A172 (cell line): ENCODE measurements around the gene KCNQ4. TPM values are rescaled to one million over a fixed set of nuclear protein-coding genes. Genes with fewer than 3 reads are reported as not detected.
A peak's percentile ranks its signal among the peaks of the same experiment; 100 is the strongest.

Experiments
- DNase-seq: peaks from one replicate; pipeline ENCODE4 v3.0.0-alpha.2; 2015; ENCODE audit warnings: low spot score
- total RNA-seq: library from RNA; depleted of rRNA; stranded (reverse); fragments of >200 nt; shearing (Covaris generic); gene quantifications from 2 replicates; pipeline ENCODE4 v1.2.3, GENCODE V29; 2014

KCNQ4 gene
- total RNA-seq, 1 experiment from 2014 or later: not detected

DNA sequence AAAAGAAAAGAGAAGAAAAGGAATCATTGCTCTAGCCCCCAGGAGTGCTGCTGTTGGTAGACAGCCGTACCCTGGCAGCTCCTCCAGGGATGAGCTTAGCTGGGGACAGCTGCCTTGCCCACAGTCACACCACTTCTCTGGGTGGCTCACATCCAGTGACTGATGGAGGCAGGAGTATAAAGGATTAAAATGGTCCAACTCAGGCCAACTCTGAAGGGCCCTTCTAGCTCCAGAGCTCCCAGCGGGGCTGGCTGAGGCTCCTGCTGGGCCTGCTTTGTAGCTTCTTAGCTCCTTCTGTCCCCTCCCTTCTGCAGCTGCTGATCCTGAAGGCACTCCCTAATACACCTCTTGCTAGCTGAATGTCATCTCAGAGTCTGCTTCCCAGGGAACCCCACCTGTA lies 74.2 kb downstream of the KCNQ4 start:
- no peak for DNase-seq

DNA sequence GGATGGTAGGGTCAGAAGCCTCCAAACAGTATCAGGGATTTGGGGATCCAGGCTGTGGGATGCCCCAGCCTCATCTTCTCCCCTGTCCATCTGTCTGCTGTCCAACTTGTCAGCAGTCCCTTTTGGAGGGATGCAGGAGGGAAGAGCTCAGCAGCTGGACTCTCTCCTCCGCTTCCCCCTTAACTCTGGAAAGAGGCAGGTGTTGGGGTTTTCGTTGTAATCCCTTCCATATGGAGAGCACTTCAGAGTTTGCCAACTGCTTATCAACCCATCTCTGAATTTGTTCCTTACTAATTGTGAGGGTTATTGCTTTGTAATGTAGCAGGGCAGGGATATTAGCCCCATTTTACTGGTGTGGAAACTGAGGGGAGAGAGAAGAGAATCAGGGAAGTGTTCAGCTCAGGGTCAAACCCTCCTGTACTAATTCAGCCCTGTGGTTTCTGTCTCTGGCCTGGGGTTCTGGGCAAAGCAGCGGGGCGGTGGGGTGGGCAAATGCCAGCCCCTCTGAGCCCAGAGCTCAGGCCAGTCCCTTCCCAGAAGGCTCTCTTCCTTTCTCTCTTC lies 75.3 kb downstream of the KCNQ4 start:
- DNase-seq: no peak

DNA sequence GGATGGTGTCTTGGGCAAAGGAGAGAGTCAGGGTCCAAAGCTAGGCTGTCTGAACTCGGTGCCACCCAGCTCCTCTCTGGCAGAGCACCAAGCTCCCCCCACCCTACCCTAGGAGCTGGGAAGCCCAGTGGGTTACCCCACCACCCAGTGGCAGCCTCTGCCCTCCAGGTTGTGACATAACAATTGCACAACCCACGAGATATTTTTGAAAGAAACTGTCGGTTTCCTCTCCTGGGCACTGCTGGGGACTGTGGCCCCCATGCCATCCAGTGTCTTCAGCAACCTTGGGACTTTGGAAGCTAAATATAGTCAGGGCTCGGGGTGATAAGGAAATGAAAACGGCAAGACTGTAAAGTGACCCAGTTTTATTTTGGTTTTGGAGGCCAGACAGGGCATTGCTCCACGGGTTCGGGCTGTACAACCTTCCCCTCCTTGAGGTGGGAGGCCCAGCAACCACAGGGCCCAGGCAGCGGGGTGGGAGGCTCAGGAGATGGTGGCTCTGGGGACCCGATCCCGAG lies 77.2 kb downstream of the KCNQ4 start:
- no peak for DNase-seq

DNA sequence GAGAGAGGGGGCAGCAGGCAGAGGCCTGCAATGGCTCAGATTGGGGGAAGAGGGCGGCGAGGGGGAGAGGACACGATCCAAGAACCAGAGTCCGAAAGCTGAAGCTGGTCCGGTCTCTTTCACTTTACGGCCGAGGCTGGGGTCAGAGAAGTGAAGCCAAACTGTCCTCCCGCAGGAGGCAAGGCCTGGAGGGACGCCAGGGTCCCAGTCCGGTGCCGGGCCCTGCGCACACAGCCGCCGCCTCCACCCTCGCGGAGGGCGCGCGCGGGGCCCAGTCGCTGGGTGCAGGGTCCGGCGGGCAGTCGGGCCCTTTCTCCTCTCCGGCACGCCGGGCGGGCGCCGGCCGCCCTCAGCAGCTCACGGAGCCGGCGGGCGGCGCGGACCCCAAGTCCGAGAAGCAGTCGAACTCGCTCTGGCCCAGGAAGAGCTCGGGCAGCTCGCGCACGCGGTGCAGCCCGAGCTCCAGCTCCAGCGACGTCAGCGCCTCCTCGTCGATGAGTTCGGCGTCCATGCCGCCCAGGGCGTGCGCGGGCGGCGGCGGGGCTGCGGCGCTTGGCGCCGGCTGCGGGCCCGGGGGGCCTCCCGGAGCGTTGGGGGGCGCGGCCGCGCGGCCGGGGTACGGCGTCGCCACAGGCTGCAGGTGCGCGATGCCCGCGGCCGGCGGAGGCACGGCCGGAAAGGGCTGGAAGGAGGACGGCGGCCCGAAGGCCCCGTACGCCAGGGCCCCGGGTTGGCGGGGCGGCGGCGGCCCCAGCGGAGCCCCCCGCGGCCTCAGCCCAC lies 77.8 kb downstream of the KCNQ4 start:
- DNase-seq: no peak

DNA sequence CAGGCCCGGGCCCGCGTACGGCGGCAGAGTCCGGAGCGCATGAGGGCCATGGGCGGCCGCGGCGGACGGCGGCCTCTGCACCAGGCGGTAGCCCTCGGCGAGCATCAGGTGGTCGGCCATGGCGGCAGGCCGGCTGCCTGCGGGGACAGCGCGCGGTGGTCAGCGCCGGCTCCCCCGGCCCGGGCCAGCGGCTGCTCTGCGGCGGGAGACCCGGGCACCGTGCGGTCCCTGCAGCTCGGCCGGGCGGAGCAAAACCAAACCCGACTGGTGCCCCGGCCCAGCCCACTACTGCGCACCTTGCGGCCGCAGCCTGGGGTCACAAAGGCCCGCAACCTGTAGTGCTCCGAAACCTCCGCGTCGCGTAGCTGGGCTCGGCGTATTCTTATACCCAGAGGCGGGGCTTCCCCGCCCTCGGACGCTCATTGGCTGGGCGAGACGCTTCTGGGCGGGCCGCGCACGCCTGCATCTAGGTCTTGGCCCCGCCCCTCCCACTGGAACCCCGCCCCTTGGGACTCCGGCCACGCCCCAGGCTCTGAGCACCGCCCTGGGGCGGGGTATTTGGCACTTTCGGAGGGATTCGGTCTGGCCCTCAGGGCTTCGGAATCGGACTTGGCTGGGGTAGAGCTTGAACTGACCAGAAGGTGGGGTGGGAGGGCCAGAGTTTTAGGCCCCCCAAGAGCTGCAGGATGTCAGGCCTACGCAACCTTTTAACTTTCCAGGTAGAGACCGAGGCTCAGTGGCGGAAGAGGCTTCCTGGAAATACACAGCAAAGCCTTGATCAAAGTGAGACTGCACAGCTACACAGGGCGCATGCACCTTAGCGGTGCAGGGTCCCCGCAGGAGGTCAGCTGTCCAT lies 78.6 kb downstream of the KCNQ4 start, which contains the start of gene CITED4:
TSS of gene CITED4 (minus strand) at position 356 of the 856 bp plus-strand sequence. CDS start at position 120, 236 bp downstream.
- peak; percentile 55 for DNase-seq

DNA sequence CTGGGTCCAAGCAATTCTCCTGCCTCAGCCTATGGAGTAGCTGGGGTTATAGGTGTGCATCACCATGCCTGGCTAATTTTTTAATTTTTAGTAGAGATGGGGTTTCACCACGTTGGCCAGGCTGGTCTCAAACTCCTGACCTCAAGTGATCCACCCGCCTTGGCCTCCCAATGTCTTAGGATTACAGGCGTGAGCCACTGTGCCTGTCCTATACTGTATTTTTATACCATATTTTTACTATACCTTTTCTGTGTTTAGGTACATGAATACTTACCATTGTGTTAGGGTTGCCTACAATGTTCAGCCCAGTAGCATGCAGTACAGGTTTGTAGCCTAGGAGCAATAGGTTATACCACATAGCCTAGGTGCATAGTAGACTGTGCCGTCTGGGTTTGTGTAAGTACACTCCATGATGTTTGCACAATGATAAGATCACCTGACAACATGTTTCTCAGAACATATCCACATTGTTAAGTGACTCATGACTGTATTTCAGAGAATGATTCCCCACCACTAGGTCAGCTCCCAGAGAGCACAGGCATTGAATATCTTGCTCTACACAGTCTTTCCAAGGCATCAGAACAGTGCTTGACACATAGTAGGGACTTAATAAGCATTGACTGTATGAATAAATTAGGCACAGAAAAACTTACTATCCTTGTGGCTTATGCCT lies 84.6 kb downstream of the KCNQ4 start:
- DNase-seq: peak; percentile 60

DNA sequence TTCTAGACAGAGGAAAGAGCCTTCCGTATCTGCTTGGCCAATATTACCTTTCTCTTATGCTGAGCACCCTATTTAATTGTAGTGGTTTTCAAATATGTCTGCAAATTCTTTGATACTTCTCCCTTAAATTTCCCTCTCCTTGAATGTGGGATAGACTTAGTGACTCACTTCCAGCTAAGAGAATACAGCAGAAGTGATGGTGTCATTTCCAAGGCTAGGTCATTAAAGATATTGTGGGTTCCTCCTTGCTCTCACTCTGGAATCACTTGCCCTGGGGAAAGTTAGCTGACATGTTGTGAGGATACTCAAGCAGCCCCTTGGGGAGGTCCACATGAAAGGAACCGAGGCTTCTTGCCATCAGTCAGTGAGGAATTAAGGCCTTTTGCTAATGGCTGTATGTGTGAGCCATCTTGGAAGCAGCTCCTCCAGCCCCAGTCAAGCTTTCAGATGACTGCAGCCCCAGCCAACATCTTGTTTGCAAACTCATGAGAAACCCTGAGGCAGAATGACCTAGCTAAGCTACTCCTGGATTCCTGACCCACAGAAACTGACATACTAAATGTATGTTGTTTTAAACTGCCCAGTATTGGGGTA lies 86.6 kb downstream of the KCNQ4 start:
- peak; percentile 35 for DNase-seq

DNA sequence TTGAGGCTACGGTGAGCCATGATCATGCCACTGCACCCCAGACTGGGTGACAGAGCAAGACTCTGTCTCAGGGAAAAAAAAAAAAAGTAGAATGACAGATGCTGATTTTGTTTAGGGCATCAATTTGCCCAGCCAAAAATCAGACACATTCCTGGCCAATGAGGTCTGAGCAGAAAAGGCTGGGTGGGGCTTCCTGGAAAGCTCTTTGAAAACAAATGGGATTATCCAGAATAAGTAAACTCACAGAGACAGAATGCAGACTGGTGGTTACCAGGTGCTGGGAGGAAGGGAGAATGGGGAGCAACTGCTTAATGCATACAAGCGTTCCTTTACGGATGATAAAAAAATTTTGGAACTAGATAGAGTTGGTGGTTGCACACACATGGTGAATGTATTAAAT lies 88.7 kb downstream of the KCNQ4 start:
- DNase-seq: no peak

DNA sequence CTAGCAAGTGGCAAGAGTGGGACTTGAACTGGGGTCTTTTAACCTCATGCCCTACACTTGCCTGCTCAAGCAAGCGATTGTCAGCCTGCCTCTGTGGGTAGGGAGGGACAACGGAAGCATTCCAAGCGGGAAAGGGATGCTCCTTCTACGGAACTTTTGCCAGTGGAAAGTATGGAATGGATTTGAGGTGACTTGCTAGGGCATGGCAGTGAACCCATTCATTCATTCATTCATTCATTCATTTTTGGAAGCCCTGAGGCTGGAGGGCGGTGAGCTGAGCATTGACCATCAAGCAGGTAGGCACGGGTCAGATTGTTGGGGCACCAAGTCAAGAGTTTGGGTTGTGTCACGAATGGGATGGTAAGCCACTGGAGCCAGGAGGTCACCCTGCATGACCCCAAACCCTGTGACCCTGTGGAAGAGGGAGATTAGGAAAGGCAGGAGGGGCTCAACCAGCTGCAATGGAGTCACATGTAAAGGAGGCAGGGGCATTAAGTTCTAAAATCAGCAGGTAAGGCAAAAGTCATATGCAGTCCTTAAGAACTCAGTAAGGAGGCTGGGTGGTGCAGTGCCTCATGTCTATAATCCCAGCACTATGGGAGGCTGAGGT lies 90.4 kb downstream of the KCNQ4 start:
- no peak for DNase-seq

DNA sequence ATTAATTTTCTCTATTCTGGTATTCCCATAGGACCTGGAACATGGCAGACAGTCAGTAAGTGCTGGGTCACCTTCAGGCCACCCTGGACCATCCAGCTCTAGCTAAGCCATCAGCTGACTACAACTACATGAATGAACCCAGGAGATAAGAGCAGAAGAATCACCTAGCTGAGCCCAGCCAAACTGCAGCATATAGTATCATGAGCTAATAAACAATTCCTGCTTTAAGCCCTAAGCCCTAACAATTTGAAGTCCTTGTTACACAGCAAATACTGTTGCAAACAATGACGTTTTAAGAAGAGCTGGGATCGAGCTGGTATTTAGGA lies 92.8 kb downstream of the KCNQ4 start:
- DNase-seq: peak; percentile 23

DNA sequence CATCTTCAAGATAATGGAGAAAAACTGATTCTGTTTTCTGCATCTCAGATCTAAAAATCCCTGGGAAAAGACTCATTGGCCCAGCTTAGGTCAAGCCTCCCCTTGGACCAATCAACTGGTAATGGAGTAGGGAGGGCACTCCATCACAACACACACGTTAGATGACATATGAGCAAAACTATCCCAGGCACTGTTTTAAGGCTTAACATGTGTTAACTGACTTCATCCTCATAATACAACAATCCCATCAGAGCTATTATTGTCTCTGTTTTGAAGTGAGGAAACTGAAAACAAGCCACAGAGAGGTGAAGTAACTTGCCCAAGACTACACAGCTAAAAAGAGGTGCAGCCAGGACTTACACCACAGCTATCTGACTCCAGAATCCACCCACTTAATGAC lies 93.3 kb downstream of the KCNQ4 start:
- peak; percentile 41 for DNase-seq

DNA sequence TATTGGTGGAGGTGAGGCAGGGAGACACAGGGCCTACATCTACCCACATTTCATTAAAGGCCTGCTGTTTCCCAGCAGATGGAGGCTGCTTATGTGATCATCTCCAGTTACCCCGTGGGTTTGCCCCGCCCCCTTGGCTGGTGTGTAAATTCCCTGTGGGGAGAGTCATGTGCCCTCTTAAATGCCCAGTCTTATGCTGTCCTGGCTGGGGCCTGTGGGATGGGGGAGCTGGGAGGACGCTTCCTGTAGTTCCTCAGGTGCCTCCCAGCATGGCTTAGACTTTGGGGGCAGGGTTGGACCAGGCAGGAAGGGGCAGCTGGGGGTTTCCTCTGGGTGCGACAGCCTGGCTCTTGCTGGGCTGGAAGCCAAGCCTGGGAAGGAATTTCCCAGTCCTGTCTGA lies 94.1 kb downstream of the KCNQ4 start:
- DNase-seq: peak; percentile 97

DNA sequence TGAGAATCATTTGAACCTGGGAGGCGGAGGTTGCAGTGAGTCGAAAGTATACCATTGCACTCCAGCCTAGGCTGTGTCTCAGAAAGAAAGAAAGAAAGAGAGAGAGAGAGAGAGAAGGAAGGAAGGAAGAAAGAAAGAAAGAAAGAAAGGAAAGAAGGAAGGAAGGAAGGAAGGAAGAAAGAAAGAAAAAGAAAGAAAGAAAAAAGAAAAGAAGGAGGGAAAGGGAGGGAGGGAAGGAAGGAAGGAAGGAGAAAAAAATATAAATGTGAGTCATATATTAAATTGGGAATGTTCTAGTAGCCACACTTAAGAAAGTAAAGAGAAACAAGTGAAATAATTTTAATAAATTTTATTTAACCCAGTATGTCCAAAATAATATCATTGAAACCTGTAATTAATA lies 95.3 kb downstream of the KCNQ4 start:
- no peak for DNase-seq

DNA sequence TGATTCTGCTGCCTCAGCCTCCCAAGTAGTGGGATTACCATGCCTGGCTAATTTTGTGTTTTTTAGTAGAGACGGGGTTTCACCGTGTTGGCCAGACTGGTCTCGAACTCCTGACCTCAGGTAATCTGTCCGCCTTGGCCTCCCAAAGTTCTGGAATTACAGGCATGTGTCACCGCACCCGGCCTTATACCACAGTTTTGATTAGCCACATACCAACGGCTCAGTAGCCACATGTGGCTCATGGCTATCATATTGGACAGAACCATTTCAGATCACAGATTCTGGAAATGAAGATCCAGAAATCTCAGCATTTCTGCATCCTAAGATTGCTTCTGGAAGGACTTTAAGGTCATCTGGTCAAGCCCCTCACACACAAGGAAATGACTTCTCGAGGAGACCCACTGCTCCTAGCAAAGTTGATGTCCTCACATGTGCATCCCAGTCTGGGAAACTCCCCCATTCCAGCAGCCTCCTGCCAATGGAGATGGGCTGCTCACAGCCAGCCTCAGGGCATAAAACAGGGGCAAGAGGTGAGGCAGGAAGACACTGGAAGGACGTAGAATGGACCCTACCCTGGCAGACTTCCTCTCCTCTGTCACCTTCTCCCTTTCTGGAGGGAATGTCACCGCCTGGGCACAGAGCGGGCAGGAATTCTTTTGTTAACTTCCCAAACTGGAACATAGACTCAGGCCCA lies 96.0 kb downstream of the KCNQ4 start:
- DNase-seq: peak; percentile 36

DNA sequence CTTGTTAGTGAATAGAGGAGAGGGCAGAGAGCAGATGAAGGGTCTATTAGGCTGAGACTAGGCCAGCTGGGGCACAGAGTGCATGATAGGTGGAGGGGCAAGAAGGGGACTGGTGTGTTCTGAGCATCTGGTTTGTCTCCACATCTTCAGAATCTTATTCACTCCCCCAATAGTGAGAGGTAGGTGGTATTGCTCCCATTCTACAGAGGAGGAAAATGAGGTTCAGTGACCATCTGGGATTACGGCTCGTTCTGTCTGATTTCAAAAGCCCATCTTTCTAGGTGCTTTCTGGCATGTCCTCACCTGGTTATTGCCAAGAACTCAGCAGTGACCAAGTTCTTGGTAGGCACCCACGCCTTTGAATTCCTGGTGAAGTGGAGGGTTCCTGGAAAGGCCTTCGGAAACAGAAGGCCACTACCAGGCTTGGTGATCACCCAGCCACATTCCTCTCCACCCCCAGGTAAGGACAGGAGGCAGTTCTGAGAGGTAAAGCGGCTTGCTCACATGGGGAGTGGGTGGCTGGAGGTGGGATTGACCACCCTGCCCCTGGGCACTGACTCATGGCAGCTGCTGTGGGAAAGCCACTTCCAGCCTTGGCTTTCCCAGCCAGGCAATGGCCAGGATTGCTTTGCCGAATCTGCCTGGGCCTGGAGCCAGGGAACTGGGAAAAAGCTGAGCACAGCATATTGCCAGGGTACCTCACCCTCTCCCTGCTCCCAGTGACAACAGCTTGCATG lies 97.4 kb downstream of the KCNQ4 start:
- DNase-seq: no peak

DNA sequence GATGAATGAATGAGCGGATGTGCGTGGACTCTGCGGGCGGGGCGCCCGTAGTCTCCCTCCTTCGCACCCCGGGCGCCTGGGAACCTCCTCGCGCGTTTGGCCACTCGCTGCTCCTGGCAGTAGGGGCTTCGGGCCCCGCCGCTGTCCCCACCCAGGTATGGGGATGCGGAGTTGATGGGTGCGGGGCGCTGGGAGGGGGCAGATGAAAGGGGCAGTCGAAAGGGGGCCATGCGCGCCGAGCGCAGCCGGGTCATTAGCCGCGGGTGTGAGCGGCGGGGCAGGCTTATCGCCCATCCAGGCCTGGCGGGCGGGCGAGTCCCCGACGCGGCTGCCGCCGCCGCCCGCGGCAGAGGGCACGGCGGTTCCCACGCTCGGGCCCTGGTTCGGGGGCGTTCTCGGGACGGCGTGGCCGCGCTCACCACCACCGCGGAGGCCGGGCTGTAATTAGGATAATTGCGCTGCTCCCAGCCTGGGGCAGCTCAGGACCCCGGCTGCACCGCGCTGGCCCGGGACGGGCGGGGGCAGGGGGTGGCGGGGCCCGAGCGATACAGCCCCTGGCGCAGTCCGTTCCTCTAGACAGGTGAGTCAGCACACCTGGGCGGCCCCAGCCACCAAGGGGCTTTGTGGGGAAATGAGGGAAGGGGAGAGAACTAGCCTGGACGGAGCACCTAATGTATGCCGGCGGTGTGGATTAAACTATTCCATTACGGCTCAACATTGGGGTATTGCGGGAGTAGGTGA lies 100.6 kb downstream of the KCNQ4 start:
- no peak for DNase-seq

DNA sequence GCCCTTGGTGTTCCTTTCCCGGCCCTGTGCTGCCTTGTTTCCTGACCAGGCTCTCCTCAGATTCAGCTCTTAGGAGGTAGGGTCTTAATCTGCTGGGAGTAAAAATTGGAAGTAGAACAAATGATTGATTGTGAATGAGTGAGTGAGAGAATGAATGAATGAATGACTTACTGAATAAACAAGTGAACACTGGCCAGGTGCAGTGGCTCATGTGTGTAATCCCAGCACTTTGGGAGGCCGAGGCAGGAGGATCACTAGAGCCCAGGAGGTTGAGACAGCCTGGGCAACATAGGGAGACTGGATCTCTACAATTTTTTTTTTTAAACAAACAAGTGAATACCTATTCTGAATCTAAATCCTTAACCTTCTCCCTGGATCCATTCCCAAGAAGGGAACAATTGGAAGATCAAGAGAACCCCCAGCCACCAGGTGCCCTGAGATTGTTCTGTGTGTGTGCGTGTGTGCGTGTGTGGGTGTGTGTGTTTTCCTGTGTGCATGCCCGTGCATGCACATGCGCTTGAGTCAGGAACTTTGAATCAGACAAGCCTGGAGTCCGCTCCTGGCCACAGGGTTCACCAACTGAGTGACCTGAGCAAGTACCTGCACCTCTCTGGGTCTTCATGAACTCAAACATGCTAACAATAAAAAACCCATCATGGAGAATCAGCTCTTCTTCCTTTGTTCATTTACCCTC lies 102.9 kb downstream of the KCNQ4 start:
- DNase-seq: no peak

DNA sequence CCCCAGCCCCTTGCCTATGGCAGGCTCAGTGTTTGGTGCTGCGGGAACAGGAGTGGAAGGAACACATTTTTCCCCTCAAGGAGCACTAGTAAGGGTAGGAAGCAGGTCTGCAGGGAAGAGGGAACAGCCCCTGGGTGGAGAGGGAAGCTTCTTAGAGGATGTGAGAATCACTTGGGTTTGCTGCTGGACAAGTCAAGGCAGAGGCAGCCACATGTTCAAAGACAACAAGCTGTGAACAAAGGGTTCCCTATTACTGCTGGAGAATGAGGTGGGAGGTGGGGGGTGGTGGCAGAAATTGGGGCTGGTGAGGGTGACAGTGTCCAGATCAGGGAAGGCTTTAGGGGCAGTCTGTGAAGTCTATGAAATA lies 103.4 kb downstream of the KCNQ4 start:
- no peak for DNase-seq

DNA sequence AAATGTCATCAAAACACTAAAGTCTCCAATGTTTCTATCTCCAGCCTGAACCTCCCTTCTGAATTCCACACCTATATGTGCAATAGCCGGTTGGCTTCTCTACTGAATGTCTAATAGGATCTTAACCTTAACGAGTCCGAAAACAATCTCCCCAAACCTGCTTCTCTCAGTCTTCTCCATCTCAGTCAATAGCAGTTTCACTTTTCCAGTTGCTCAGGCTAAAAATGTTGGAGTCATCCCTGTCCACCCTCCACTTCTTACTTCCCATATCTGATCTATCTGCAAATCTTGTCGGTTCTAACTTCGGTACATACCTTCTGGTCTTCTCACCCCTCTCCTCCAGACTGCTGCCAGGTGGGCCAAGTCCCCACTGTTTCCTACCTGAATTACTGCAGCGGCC lies 104.1 kb downstream of the KCNQ4 start:
- no peak for DNase-seq
